GM19240 (cell line): ENCODE results near the gene KIF14.
"Not testable (repeated sequence)": the region's sequence is repeated elsewhere in the genome, so short reads cannot be mapped to it uniquely, and the experiment has no call there.

Source experiments
- DNase-seq: peaks from one replicate; pipeline ENCODE4 v3.0.0; 2011; ENCODE audit warnings: low spot score; ENCODE audit not compliant: insufficient read length

Gene KIF14

GRCh38 chr1:200636681-200637080 is 16.1 kb upstream of the KIF14 start:
- no peak for DNase-seq

- no peak for DNase-seq
Observed at GRCh38 chr1:200634261-200635122, 13.9 kb upstream of the KIF14 start.

- no peak for DNase-seq
Observed at GRCh38 chr1:200631375-200631774, 10.8 kb upstream of the KIF14 start.

GRCh38 chr1:200630515-200630899 is 10.0 kb upstream of the KIF14 start:
- not testable (repeated sequence) for DNase-seq

- DNase-seq = no peak
Observed at GRCh38 chr1:200629876-200630514, 9.4 kb upstream of the KIF14 start.

- DNase-seq = no peak
Observed at GRCh38 chr1:200628223-200628881, 7.8 kb upstream of the KIF14 start.

- DNase-seq = no peak
Observed at GRCh38 chr1:200627575-200628222, 7.1 kb upstream of the KIF14 start.

- no peak for DNase-seq
Observed at GRCh38 chr1:200626853-200627534, 6.4 kb upstream of the KIF14 start.

- no peak for DNase-seq
Observed at GRCh38 chr1:200625381-200625824, 4.9 kb upstream of the KIF14 start.

GRCh38 chr1:200624679-200625335 is 4.3 kb upstream of the KIF14 start:
- no peak for DNase-seq

GRCh38 chr1:200619894-200620272 is 668 bp downstream of the KIF14 start:
- DNase-seq = no peak

- DNase-seq = no peak
Observed at GRCh38 chr1:200610846-200611245, 9.7 kb downstream of the KIF14 start.

- no peak for DNase-seq
Observed at GRCh38 chr1:200602632-200603031, 17.9 kb downstream of the KIF14 start.

GRCh38 chr1:200590001-200590400 is 30.6 kb downstream of the KIF14 start:
- no peak for DNase-seq

GRCh38 chr1:200588698-200589097 is 31.9 kb downstream of the KIF14 start:
- no peak for DNase-seq

- DNase-seq = no peak
Observed at GRCh38 chr1:200564319-200564718, 56.2 kb downstream of the KIF14 start.

- no peak for DNase-seq
Observed at GRCh38 chr1:200561856-200562214, 58.7 kb downstream of the KIF14 start.

- no peak for DNase-seq
Observed at GRCh38 chr1:200558866-200559459, 61.6 kb downstream of the KIF14 start.

GRCh38 chr1:200556002-200556401 is 64.5 kb downstream of the KIF14 start:
- DNase-seq = no peak

GRCh38 chr1:200552737-200553136 is 67.8 kb downstream of the KIF14 start:
- not testable (repeated sequence) for DNase-seq
